ENCODE results near the gene FLOT2. TPM values are rescaled to one million over a fixed set of nuclear protein-coding genes. Genes with fewer than 3 reads are reported as not detected.

Gene FLOT2
- total RNA-seq, 1 experiment from 2014 or later = 98.1 TPM

- H3K9me3 ChIP-seq (ENCODE audit: control insufficient read depth in 1 of 2, insufficient read depth in 1 of 2, low read depth in 1 of 2, low read length in 2 of 2) = no peaks in the 10 kb centered on the region
- H3K27ac ChIP-seq (ENCODE audit: low read depth, low read length) = peak overlapping the region; percentile 69
- intact Hi-C loops (cut with micrococcal nuclease) = loop anchor here (2.0 to 10.0 kb wide), 3 partner anchors 140 to 257 kb away; partner anchors contain the start of genes BLTP2 and TLCD1
- peaks cover 14 to 27% of the 10 kb centered on the region in 2 experiments; a peak in 3 of 4 replicates for H3K4me1 ChIP-seq (ENCODE audit: control insufficient read depth in 1 of 2, insufficient read depth in 2 of 2, low read length in 2 of 2)
- BruUV-seq (replicated peaks) = no TSS peak
- H3K79me2 ChIP-seq (ENCODE audit: insufficient read depth, low read length) = peaks cover 3% of the 10 kb centered on the region; the same call in 1 of the 2 replicates
- peak overlapping the region; percentile 70 to 84 for H3K4me3 ChIP-seq (replicated peaks in 1 of 2; ENCODE audit: low read depth in 1 of 2, low read length in 2 of 2)
- peaks cover 6 to 8% of the 10 kb centered on the region in 2 experiments; a peak in 1 of 4 replicates for H3K36me3 ChIP-seq (ENCODE audit: control insufficient read depth in 1 of 2, insufficient read depth in 2 of 2, low read length in 2 of 2)
- peak overlapping the region; percentile 85 for H3K9ac ChIP-seq (ENCODE audit: low read length)
- CTCF ChIA-PET = interaction anchor here (1.0 to 1.9 kb wide), 5 partner anchors 23 to 175 kb away, joined by 3 to 10 read pairs (median 5); no protein-coding TSS in a partner anchor
- H3K27me3 ChIP-seq (ENCODE audit: insufficient read depth, low read length) = no peaks in the 10 kb centered on the region
- no peaks in the 10 kb centered on the region for H4K20me1 ChIP-seq (ENCODE audit: insufficient read depth)
- no peaks in the 10 kb centered on the region for H3K9me2 ChIP-seq (ENCODE audit: insufficient read depth)
- no peak for DNase-seq (ENCODE audit: low read depth, low spot score)
- POLR2A ChIA-PET = interaction anchor here (1.8 kb wide), 1 partner anchor 183 kb away, joined by 8 read pairs; the partner anchor contains the start of gene RPL23A
- TF ChIP-seq POLR2AphosphoS5 (IDR thresholded peaks at IDR 0.05; ENCODE audit: low read depth, low read length) = no peak
- no peak for TF ChIP-seq YY1 (IDR thresholded peaks at IDR 0.05; ENCODE audit: extremely low read depth, insufficient replicate concordance, low read depth, low read length)
- no peak for TF ChIP-seq CBX3 (IDR thresholded peaks at IDR 0.05; ENCODE audit: low read depth)
- TF ChIP-seq ATF3 (IDR thresholded peaks at IDR 0.05) = no peak
- no peak for TF ChIP-seq EZH2 (IDR thresholded peaks at IDR 0.05)
- TF ChIP-seq ZNF274 (IDR thresholded peaks at IDR 0.05; ENCODE audit: low read depth, low read length) = no peak
- TF ChIP-seq CTCF (IDR thresholded peaks at IDR 0.05 in 2 of 3, conservative IDR thresholded peaks at IDR 0.05 in 1 of 3; ENCODE audit: borderline replicate concordance in 1 of 3, insufficient read depth in 1 of 3, low read depth in 2 of 3, low read length in 2 of 3) = no peak
- no peak for TF ChIP-seq POLR2A (IDR thresholded peaks at IDR 0.05; ENCODE audit: borderline replicate concordance, extremely low read depth, insufficient read depth, insufficient read length)
- no peak for TF ChIP-seq EZH2phosphoT487 (IDR thresholded peaks at IDR 0.05; ENCODE audit: borderline replicate concordance)
- no peak for TF ChIP-seq ZBTB33 (IDR thresholded peaks at IDR 0.05; ENCODE audit: extremely low read depth, insufficient replicate concordance, low read length)
- TF ChIP-seq EGR1 (IDR thresholded peaks at IDR 0.05; ENCODE audit: low read depth) = no peak
- TF ChIP-seq TCF7L2 (IDR thresholded peaks at IDR 0.05; ENCODE audit: borderline replicate concordance, extremely low read depth, insufficient read depth, insufficient read length) = no peak
- TF ChIP-seq MAX (IDR thresholded peaks at IDR 0.05) = no peak
- no peak for TF ChIP-seq RAD21 (IDR thresholded peaks at IDR 0.05; ENCODE audit: low read depth)
- no peak for TF ChIP-seq SIN3A (IDR thresholded peaks at IDR 0.05; ENCODE audit: low read depth)
- TF ChIP-seq ELF1 (IDR thresholded peaks at IDR 0.05; ENCODE audit: borderline replicate concordance, low read depth) = no peak
- TF ChIP-seq ZFX (IDR thresholded peaks at IDR 0.05) = no peak; the same call in 1 of the 2 replicates
- no peak overlapping the region for H2AFZ ChIP-seq (ENCODE audit: low read depth, low read length, poor library complexity, severe bottlenecking)
- peak overlapping the region; percentile 87 for H3K4me2 ChIP-seq (ENCODE audit: low read length)
- peak; percentile 32 for ATAC-seq
- RAD21 ChIA-PET (ENCODE audit: low non-redundant PET in 1 of 2, low total read pairs in 2 of 2, uncharacterized antibody in 2 of 2, unreplicated experiment in 2 of 2) = interaction anchor here in 1 of 2 experiments (1.3 kb wide), 1 partner anchor 176 kb away, joined by 3 read pairs; the partner anchor contains the start of gene TLCD1
Measured at GRCh38 chr17:28901866-28902818, 4.6 kb upstream of the FLOT2 start.

Data from HCT116 (cell line).